Trophoblast cell (in vitro differentiated cells and primary cell): ENCODE results near the gene PAK1IP1.

ENCODE experiments used
- DNase-seq, 2 donors: peaks; one replicate each; pipeline ENCODE4 v3.0.0-alpha.2; 2016
- H2AFZ ChIP-seq: 2 replicates; pipeline ENCODE4 v1.6.1; 2013; ENCODE audit warnings: low read length, moderate library complexity, mild to moderate bottlenecking; ENCODE audit not compliant: insufficient read depth, poor library complexity
- H2AK5ac ChIP-seq: 2 replicates; pipeline ENCODE4 v1.6.1; 2013; ENCODE audit warnings: mild to moderate bottlenecking, low read length
- H2BK120ac ChIP-seq: 2 replicates; pipeline ENCODE4 v1.6.1; 2013; ENCODE audit warnings: low read length, mild to moderate bottlenecking, moderate library complexity; ENCODE audit not compliant: insufficient read depth, poor library complexity
- H2BK12ac ChIP-seq: 2 replicates; pipeline ENCODE4 v1.6.1; 2013; ENCODE audit warnings: mild to moderate bottlenecking, low read length, moderate library complexity
- H2BK5ac ChIP-seq: 2 replicates; pipeline ENCODE4 v1.6.1; 2013; ENCODE audit warnings: low read length, low read depth, moderate library complexity, mild to moderate bottlenecking; ENCODE audit not compliant: poor library complexity
- H3K14ac ChIP-seq: 2 replicates; pipeline ENCODE4 v1.6.1; 2013; ENCODE audit warnings: mild to moderate bottlenecking, low read length
- H3K18ac ChIP-seq: 2 replicates; pipeline ENCODE4 v1.6.1; 2013; ENCODE audit warnings: mild to moderate bottlenecking, low read length
- H3K23ac ChIP-seq: 2 replicates; pipeline ENCODE4 v1.6.1; 2013; ENCODE audit warnings: low read length
- H3K27ac ChIP-seq: 2 replicates; pipeline ENCODE4 v1.5.1; 2013; ENCODE audit warnings: low read depth, mild to moderate bottlenecking, inconsistent platforms, low read length, moderate library complexity
- H3K27me3 ChIP-seq: 2 replicates; pipeline ENCODE4 v1.6.1; 2013; ENCODE audit warnings: inconsistent platforms, mild to moderate bottlenecking, low read length, moderate library complexity; ENCODE audit not compliant: insufficient read depth
- H3K36me3 ChIP-seq, 2 experiments: 1 replicate in 1 of 2; 2 replicates in 1 of 2; pipeline ENCODE4 v1.6.1; 2013; ENCODE audit warnings: low read length in 2 of 2, mild to moderate bottlenecking in 2 of 2, moderate library complexity in 1 of 2; ENCODE audit not compliant: insufficient read depth in 2 of 2, control insufficient read depth in 1 of 2
- H3K4ac ChIP-seq: 2 replicates; pipeline ENCODE4 v1.6.1; 2013; ENCODE audit warnings: low read depth, mild to moderate bottlenecking, low read length, moderate library complexity
- H3K4me1 ChIP-seq, 2 experiments: 1 replicate in 1 of 2; 2 replicates in 1 of 2; pipeline ENCODE4 v1.6.1; 2013; ENCODE audit warnings: low read length in 2 of 2, mild to moderate bottlenecking in 2 of 2, moderate library complexity in 1 of 2; ENCODE audit not compliant: insufficient read depth in 2 of 2, control insufficient read depth in 1 of 2
- H3K4me2 ChIP-seq: 2 replicates; pipeline ENCODE4 v1.6.1; 2013; ENCODE audit warnings: inconsistent platforms, mild to moderate bottlenecking, low read length, moderate library complexity
- H3K4me3 ChIP-seq: 2 replicates; pipeline ENCODE4 v1.5.1; 2013; ENCODE audit warnings: mild to moderate bottlenecking, low read depth, low read length, inconsistent platforms
- H3K79me1 ChIP-seq: one replicate; pipeline ENCODE4 v1.6.1; 2013; ENCODE audit warnings: low read length
- H3K79me2 ChIP-seq: 2 replicates; pipeline ENCODE4 v1.6.1; 2013; ENCODE audit warnings: low read length, mild to moderate bottlenecking; ENCODE audit not compliant: control insufficient read depth, insufficient read depth, poor library complexity
- H3K9ac ChIP-seq: 2 replicates; pipeline ENCODE4 v1.6.1; 2013; ENCODE audit warnings: mild to moderate bottlenecking, low read length
- H3K9me3 ChIP-seq: 2 replicates; pipeline ENCODE4 v1.6.1; 2013; ENCODE audit warnings: low read depth, mild to moderate bottlenecking, control low read depth, inconsistent platforms, low read length; ENCODE audit not compliant: insufficient read depth
- H4K12ac ChIP-seq: 2 replicates; pipeline ENCODE4 v1.6.1; 2013; ENCODE audit warnings: low read depth, mild to moderate bottlenecking, low read length, moderate library complexity
- H4K8ac ChIP-seq: 2 replicates; pipeline ENCODE4 v1.6.1; 2013; ENCODE audit warnings: low read depth, mild to moderate bottlenecking, low read length, moderate library complexity
- H4K91ac ChIP-seq: one replicate; pipeline ENCODE4 v1.6.1; 2013; ENCODE audit warnings: low read depth, mild to moderate bottlenecking, low read length, moderate library complexity
- WGBS: extraction: QIAGEN DNeasy Blood & Tissue Kit; methylation state at CpG from one replicate; pipeline ENCODE4 v1.1.7; 2013; ENCODE audit warnings: missing lambda C conversion rate; ENCODE audit not compliant: insufficient read length, insufficient coverage; ENCODE audit errors: extremely low coverage; 5-methylcytosine and 5-hydroxymethylcytosine counted together

Gene PAK1IP1

DNA sequence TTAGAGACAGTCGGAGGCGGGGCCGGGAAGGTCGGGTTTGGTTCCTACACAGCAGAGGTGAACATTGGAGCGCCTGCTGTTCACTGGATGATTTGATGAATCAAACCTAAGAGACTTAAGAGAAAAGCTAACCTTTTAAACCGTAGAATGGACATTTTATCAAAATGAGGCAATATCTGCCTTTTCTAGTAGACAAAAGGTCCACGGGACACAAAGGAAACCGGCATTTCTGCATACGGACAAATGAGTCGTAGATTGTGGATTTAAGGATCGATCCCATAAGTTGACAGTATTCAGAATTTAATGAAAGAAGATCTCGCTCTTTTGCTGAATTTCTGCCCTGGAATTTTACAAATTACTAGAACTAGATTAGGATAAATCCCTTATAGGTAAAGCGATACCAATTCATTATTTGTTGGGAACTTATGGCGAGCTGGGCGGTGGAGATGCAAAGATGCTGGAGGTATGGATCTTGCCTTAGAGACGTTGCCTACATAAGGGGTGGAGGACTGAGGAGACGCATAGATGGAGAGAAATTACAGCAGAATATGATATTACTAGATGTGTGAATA is 400 bp downstream of the PAK1IP1 start:
- DNase-seq: no peak
- WGBS: no CpG with 5 or more reads among the region's 17 CpGs
- peaks cover 5 to 14% of the 10 kb centered on the region in 2 experiments for H3K36me3 ChIP-seq
- H3K79me1 ChIP-seq: peaks cover 12% of the 10 kb centered on the region
- no peak overlapping the region for H2BK12ac ChIP-seq
- peak overlapping the region; percentile 75 for H2BK120ac ChIP-seq
- peak overlapping the region; percentile 96 for H4K8ac ChIP-seq
- peaks cover 7% of the 10 kb centered on the region for H3K79me2 ChIP-seq
- peak overlapping the region; percentile 76 for H4K91ac ChIP-seq
- no peaks in the 10 kb centered on the region for H3K9me3 ChIP-seq
- peaks cover 3 to 4% of the 10 kb centered on the region in 2 experiments for H3K4me1 ChIP-seq
- H2AK5ac ChIP-seq: no peak overlapping the region
- H4K12ac ChIP-seq: peak overlapping the region; percentile 64
- H3K9ac ChIP-seq: peak overlapping the region; percentile 68
- H3K4me3 ChIP-seq: peak overlapping the region; percentile 89
- peak overlapping the region; percentile 90 for H3K14ac ChIP-seq
- H3K23ac ChIP-seq: no peak overlapping the region
- peak overlapping the region; percentile 64 for H3K4ac ChIP-seq
- H3K18ac ChIP-seq: no peak overlapping the region
- no peaks in the 10 kb centered on the region for H3K27me3 ChIP-seq
- peak overlapping the region; percentile 69 for H3K27ac ChIP-seq
- peak overlapping the region; percentile 67 for H3K4me2 ChIP-seq
- peak overlapping the region; percentile 94 for H2AFZ ChIP-seq
- no peak overlapping the region for H2BK5ac ChIP-seq

DNA sequence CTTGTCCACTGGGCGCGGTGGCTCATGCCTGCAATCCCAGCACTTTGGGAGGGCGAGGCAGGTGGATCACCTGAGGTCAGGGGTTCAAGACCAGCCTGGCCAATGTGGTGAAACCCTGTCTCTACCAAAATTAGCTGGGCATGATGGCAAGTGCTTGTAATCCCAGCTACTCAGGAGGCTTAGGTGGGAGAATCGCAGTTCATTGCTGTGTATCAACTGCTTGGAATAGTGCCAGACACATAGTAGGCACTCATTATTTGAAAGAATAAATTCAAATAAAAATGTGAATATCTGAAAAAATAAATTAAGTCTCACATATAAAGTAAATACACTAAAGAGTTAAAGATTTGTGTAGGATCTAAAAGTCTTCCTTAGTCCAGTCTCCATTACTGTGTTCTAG is 1.9 kb downstream of the PAK1IP1 start:
- H3K4me3 ChIP-seq: no peak overlapping the region
- H4K91ac ChIP-seq: no peak overlapping the region
- no peak overlapping the region for H3K18ac ChIP-seq
- peaks cover 9% of the 10 kb centered on the region for H3K79me1 ChIP-seq
- H3K36me3 ChIP-seq: peaks cover 5 to 16% of the 10 kb centered on the region in 2 experiments
- peaks cover 0 to 4% of the 10 kb centered on the region in 2 experiments for H3K4me1 ChIP-seq
- WGBS: no CpG with 5 or more reads among the region's 4 CpGs
- no peak overlapping the region for H3K27ac ChIP-seq
- H2AFZ ChIP-seq: no peak overlapping the region
- H3K4me2 ChIP-seq: no peak overlapping the region
- H3K14ac ChIP-seq: no peak overlapping the region
- H2BK5ac ChIP-seq: no peak overlapping the region
- H3K27me3 ChIP-seq: no peaks in the 10 kb centered on the region
- no peak overlapping the region for H3K9ac ChIP-seq
- H4K8ac ChIP-seq: no peak overlapping the region
- no peak overlapping the region for H2BK120ac ChIP-seq
- H3K9me3 ChIP-seq: no peaks in the 10 kb centered on the region
- no peak overlapping the region for H3K23ac ChIP-seq
- no peak overlapping the region for H2BK12ac ChIP-seq
- no peak for DNase-seq
- no peak overlapping the region for H2AK5ac ChIP-seq
- peaks cover 7% of the 10 kb centered on the region for H3K79me2 ChIP-seq
- H4K12ac ChIP-seq: peak overlapping the region; percentile 49
- H3K4ac ChIP-seq: peak overlapping the region; percentile 39

DNA sequence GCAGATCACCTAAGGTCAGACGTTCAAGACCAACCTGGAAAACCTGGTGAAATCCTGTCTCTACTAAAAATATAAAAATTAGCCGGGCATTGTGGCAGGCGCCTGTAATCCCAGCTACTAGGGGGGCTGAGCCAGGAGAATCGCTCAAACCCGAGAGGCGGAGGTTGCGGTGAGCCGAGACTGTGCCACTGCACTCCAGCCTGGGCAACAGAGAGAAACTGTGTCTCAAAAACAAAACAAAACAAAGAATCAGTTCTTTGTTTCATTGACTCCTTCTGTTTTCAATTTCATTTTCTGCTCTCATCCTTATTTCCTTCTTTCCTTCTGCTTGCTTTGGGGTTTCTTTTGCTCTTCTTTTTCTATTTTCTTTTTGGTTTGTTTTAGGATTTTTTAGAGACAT is 19.2 kb downstream of the PAK1IP1 start:
- Histone ChIP-seq H3K9me3 (peaks cover 5% of the 10 kb centered on the region), H4K12ac (no peak overlapping the region), H3K27me3 (no peaks in the 10 kb centered on the region), H3K4ac (no peak overlapping the region), H4K91ac (no peak overlapping the region), H3K23ac (no peak overlapping the region), H3K4me1 (no peaks in the 10 kb centered on the region), H3K4me2 (no peak overlapping the region), H2BK5ac (no peak overlapping the region), H3K27ac (no peak overlapping the region), H2BK12ac (no peak overlapping the region), H3K18ac (no peak overlapping the region), H2AK5ac (no peak overlapping the region), H3K79me1 (no peaks in the 10 kb centered on the region), H3K14ac (no peak overlapping the region), H2AFZ (no peak overlapping the region), H2BK120ac (no peak overlapping the region), H3K9ac (no peak overlapping the region), H3K79me2 (no peaks in the 10 kb centered on the region), H3K36me3 (peaks cover 4 to 5% of the 10 kb centered on the region in 2 experiments), H3K4me3 (no peak overlapping the region), H4K8ac (no peak overlapping the region)
- no CpG with 5 or more reads among the region's 8 CpGs for WGBS
- no peak for DNase-seq

DNA sequence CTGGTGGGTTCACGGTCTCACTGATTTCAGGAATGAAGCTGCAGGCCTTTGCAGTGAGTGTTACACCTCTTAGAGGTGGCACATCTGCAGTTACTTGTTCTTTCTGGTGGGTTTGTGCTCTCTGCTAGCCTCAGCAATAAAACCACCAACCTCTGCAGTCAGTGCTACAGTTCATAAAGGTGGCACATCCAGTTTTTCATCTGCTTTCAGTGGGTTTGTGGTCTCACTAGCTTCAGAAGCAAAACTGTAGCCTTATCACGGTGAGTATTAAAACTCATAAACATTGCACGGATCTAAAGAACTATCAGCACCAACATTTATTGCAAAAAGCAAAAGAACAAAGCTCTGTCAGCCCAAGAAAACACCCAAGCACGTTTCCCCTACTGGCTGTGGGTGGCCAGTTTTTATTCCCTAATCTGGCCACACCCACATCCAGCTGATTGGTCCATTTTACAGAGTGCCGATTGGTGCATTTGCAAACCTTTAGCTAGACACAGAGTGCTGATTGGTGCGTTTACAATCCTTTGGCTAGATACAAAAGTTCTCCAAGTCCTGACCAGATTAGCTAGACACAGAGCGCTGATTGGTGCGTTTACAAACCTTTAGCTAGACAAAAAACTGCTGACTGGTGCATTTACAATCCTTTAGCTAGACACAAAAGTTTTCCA is 24.7 kb downstream of the PAK1IP1 start:
- Histone ChIP-seq H3K4me2 (no peak overlapping the region), H3K36me3 (no peaks in the 10 kb centered on the region), H2BK5ac (no peak overlapping the region), H3K14ac (no peak overlapping the region), H2AFZ (no peak overlapping the region), H3K27me3 (no peaks in the 10 kb centered on the region), H3K23ac (no peak overlapping the region), H3K18ac (no peak overlapping the region), H3K9ac (no peak overlapping the region), H2BK12ac (no peak overlapping the region), H3K9me3 (peaks cover 8% of the 10 kb centered on the region), H3K79me2 (peaks cover 2% of the 10 kb centered on the region), H3K4ac (no peak overlapping the region), H2AK5ac (no peak overlapping the region), H4K8ac (no peak overlapping the region), H4K12ac (no peak overlapping the region), H4K91ac (no peak overlapping the region), H2BK120ac (no peak overlapping the region), H3K4me3 (no peak overlapping the region), H3K27ac (no peak overlapping the region), H3K4me1 (peaks cover 0 to 8% of the 10 kb centered on the region in 2 experiments), H3K79me1 (peaks cover 11% of the 10 kb centered on the region)
- peak in 1 of 2 donors; percentile 26 for DNase-seq
- no CpG with 5 or more reads among the region's 8 CpGs for WGBS
